Mesodermal cell (in vitro differentiated cells): Measurements from ENCODE around the gene TKT.

Experiments
- H3K27ac ChIP-seq: 2 replicates; pipeline ENCODE4 v1.7.0; 2013; ENCODE audit warnings: mild to moderate bottlenecking, low read depth, low read length, moderate library complexity; ENCODE audit not compliant: severe bottlenecking
- H3K36me3 ChIP-seq: 2 replicates; pipeline ENCODE4 v1.7.1; 2013; ENCODE audit warnings: mild to moderate bottlenecking, low read length, moderate library complexity; ENCODE audit not compliant: control insufficient read depth, insufficient read depth
- H3K4me1 ChIP-seq: one replicate; pipeline ENCODE4 v1.7.1; 2013; ENCODE audit warnings: mild to moderate bottlenecking, low read length; ENCODE audit not compliant: insufficient read depth, control insufficient read depth, poor library complexity, severe bottlenecking
- H3K4me3 ChIP-seq: 2 replicates; pipeline ENCODE4 v1.7.0; 2013; ENCODE audit warnings: low read length, control low read depth, mild to moderate bottlenecking; ENCODE audit not compliant: insufficient read depth, poor library complexity, severe bottlenecking; ENCODE audit errors: extremely low read depth
- H3K9me3 ChIP-seq: 2 replicates; pipeline ENCODE4 v1.7.1; 2013; ENCODE audit warnings: mild to moderate bottlenecking, low read length, moderate library complexity; ENCODE audit not compliant: control insufficient read depth
- WGBS, 2 experiments: methylation state at CpG; one replicate each; pipeline ENCODE4 v1.1.5; 2013; ENCODE audit warnings: missing lambda C conversion rate in 2 of 2; ENCODE audit not compliant: insufficient coverage in 2 of 2; 5-methylcytosine and 5-hydroxymethylcytosine counted together

Gene TKT

GRCh38 chr3:53239800-53240199, 16.0 kb downstream of the TKT start:
- no peak overlapping the region for H3K4me3 ChIP-seq
- H3K27ac ChIP-seq = peak overlapping the region; percentile 49
- H3K36me3 ChIP-seq = peaks cover 93% of the 10 kb centered on the region
- H3K9me3 ChIP-seq = no peaks in the 10 kb centered on the region
- peaks cover 43% of the 10 kb centered on the region for H3K4me1 ChIP-seq
- WGBS, 2 experiments = 94 to 98% methylated on average over 3 to 4 of the region's 5 CpGs

GRCh38 chr3:53238886-53239285, 16.9 kb downstream of the TKT start:
- Histone ChIP-seq H3K9me3 (no peaks in the 10 kb centered on the region), H3K27ac (peak overlapping the region; percentile 59), H3K36me3 (peaks cover 93% of the 10 kb centered on the region), H3K4me1 (peaks cover 38% of the 10 kb centered on the region), H3K4me3 (no peak overlapping the region)
- WGBS, 2 experiments = 98 to 100% methylated on average over 4 of the region's 4 CpGs

DNA sequence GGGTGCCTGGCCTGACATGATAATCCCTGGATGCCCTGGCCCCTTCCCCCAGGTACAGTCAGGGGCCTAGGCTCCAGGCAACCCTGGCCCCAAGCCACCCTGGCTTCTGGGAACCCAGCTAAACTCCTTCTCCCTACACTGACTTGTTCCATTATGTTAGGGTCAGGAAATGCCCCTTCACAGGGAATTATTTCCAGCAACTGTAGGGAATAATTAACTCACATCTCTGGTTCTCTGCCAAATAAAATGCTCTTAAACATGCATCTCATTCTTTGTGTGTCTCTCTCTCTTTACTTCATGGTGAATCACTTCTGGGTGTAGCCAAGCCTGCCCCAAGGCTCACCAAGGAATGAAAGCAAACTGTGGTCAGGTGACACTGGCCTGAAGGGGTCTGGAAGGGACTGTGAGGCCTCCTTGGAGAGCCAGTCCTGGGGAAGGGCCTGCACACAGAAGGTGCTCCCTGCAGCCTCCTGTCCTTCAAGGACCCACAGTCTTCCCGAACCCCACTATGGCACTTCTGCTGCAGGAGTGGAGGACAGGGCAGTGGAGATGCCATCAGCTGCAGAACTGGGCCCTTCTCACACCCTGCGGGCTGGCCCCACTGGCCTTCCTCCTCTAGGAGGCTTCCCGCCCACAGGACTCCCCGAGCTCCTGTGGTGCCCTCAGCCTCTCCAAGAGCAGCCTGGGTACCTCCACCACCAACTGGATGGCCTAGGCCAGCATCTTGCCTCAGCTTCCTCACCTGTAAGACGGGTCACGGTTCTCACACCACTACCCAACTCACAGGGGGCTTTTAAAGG, 17.6 kb downstream of the TKT start:
- peaks cover 94% of the 10 kb centered on the region for H3K36me3 ChIP-seq
- no peak overlapping the region for H3K4me3 ChIP-seq
- peak overlapping the region; percentile 59 for H3K27ac ChIP-seq
- peaks cover 34% of the 10 kb centered on the region for H3K4me1 ChIP-seq
- H3K9me3 ChIP-seq = no peaks in the 10 kb centered on the region
- 97 to 98% methylated on average over 3 to 6 of the region's 6 CpGs for WGBS, 2 experiments

DNA sequence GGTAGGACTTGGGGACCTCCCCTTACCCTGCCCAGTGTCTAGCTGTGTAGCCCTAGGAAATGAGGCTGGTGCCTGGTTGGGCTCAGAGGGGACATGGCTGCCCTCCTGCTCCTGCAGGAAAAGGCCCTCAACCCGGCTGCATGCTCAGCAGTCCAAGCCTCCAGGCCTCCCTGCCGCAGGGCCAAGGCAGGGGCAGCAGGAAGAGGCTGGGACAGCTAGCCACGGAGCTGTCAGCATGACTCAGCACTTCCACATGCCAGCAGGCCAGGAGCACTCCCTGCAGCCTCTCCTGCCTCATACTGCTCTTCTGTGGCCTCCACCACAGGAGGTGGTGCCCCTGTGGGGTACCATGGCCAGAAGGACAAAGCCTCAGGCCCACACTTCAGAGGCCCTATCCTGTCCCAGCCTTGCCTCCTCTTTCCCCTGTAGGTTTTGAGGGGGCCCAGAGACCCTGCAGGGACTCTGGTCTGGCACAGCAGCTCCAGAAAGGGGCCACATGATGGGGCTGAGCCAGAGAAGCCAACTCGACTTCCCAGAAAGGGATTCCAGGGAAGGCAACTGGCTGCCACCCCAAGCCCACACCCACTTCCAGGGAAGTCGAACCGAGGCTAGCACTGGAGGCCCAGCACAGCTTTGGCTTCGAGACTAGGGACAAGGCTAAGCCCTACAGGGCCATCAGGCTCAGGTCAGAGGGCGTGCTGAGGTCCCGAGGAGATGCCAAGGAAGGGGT, 19.5 kb downstream of the TKT start:
- Histone ChIP-seq H3K4me1 (peaks cover 24% of the 10 kb centered on the region), H3K36me3 (peaks cover 94% of the 10 kb centered on the region), H3K9me3 (no peaks in the 10 kb centered on the region), H3K27ac (peak overlapping the region; percentile 93), H3K4me3 (no peak overlapping the region)
- 75 to 77% methylated on average over 6 to 9 of the region's 9 CpGs for WGBS, 2 experiments

DNA sequence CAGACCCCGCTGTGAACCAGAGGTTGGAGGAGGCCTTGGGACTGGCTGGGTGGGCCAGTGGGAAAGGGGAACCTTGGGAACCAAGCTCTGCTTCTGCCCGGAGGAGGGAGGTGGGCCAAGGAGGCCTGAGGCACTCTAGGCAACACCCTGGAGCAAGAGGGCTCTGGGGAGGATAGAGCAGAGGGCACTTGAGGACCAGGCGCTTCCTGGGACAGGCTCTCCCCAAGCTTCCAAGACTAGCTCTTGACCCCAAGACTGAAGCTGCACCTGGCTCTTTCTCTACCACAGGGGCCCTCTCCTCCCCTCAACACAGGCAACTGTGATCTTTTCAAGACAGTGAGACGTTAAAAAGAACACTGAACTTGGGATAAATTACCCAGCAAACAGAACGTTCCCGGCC, 20.3 kb downstream of the TKT start:
- Histone ChIP-seq H3K27ac (peak overlapping the region; percentile 93), H3K36me3 (peaks cover 94% of the 10 kb centered on the region), H3K4me1 (peaks cover 24% of the 10 kb centered on the region), H3K9me3 (no peaks in the 10 kb centered on the region), H3K4me3 (no peak overlapping the region)
- 79 to 95% methylated on average over 2 to 5 of the region's 6 CpGs for WGBS, 2 experiments

DNA sequence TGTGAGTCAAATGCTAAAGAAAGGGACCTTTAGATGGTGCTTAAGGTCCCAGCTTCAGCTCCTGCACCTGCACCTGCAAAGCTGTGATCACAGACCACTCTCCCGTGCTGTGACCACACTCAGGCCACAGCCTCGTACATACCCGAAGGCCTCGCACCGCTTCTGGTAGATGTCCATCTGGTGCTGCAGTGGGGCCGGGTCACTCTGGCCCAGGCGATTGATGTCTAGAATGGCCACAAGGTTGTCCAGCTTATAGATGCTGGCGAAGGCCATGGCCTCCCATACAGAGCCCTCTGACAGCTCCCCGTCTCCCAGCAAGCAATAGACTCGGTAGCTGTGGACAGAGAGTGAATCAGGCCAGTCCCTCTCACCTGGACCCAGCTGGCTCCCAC, 21.0 kb downstream of the TKT start:
- H3K4me3 ChIP-seq = no peak overlapping the region
- no peak overlapping the region for H3K27ac ChIP-seq
- H3K4me1 ChIP-seq = peaks cover 24% of the 10 kb centered on the region
- no peaks in the 10 kb centered on the region for H3K9me3 ChIP-seq
- WGBS, 2 experiments = 97 to 98% methylated on average over 8 to 9 of the region's 10 CpGs
- peaks cover 94% of the 10 kb centered on the region for H3K36me3 ChIP-seq

- Histone ChIP-seq H3K36me3 (peaks cover 94% of the 10 kb centered on the region), H3K4me3 (no peak overlapping the region), H3K9me3 (no peaks in the 10 kb centered on the region), H3K27ac (no peak overlapping the region), H3K4me1 (peaks cover 21% of the 10 kb centered on the region)
- 80 to 86% methylated on average over 7 to 12 of the region's 15 CpGs for WGBS, 2 experiments
Measured at GRCh38 chr3:53234130-53234840, 21.5 kb downstream of the TKT start.

DNA sequence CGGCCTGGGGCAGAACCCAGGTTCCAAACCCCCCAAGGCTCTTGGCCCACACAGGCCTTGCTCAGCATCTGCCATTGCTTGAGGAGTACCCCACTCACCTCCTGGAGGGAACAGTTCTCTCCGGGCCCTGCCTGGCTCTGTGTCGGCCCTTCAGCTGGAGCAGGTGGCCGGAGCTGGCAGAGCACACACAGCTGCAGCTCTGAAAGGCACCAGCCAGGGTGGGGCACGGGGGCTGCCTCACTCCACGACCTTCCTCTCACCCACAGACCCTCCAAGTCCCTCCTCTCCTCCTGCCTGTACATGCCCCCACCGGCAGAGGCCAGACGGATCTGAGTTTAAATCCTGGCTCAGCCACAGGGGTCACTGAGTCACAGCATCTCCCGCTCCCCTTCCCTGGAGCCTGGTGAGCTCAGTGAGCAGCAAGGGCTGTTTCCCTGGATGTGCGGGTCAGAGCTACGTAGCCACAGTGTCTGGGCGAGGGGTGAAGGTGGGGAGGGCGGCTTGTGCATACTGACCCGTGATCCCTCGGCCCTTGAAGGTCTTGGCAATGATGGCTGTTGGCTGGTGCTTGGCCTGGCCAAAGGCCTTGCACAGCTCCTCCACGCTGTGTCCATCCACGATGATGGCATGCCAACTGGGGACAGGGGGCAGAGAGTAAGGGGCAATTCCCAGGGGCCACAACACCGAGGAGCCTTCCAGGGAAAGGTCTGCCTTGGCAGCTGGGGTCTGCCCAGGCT, 23.0 kb downstream of the TKT start:
- no peaks in the 10 kb centered on the region for H3K9me3 ChIP-seq
- peaks cover 94% of the 10 kb centered on the region for H3K36me3 ChIP-seq
- H3K4me3 ChIP-seq = no peak overlapping the region
- peak overlapping the region; percentile 5 for H3K27ac ChIP-seq
- peaks cover 12% of the 10 kb centered on the region for H3K4me1 ChIP-seq
- WGBS, 2 experiments = 85 to 96% methylated on average over 12 to 18 of the region's 18 CpGs

DNA sequence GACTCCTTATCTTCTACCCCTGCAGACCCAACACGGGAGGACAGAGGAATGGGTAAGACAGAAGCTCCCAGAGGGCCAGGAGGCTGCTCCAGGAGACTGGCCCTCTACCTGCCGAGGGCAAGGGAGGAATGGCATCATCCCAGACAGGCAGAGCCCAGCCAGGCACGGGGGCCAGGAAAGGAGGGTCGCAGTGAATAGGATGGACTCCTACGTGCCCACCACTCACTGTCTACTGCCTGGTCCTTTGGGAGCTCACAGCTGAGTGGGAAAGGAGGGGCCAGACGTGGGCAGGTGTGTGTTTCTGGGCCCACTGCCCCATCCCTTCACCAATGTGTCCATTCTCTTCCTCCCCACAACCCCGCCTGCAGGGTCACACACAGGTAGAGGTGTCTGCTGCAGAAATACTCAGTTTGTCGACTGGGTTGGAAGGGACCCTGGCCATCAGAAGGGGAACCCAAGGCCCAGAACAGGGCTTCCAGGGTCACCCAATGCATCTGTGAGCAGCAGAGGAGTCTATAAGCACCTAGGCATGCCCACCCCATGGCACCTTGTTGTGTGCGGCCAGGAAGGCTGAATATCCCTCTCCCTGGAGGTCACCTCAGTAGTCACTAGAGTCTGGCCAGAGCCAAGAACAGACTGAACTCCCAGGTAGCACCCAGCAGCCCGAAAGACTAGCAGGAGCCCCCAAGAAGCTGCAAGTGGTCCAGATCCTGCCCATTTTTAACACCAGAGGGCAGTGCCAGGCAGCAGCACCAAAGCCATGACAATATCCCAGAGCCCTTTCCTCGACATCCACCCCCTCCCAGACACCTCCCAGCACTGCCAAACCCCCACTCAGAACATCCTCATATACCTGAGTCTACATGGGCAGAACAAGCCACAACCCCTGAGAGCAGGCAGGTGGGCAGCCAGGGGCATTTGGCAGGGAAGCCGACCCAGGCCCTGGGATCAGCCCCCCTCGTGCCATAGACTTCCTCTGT, 24.0 kb downstream of the TKT start:
- peaks cover 97% of the 10 kb centered on the region for H3K36me3 ChIP-seq
- H3K9me3 ChIP-seq = no peaks in the 10 kb centered on the region
- WGBS, 2 experiments = 91 to 96% methylated on average over 7 to 9 of the region's 13 CpGs
- peaks cover 10% of the 10 kb centered on the region for H3K4me1 ChIP-seq
- H3K27ac ChIP-seq = no peak overlapping the region
- H3K4me3 ChIP-seq = no peak overlapping the region
